22Rv1 (cell line): ENCODE results near the gene LGALS1.

Experiments
- ZFX ChIP-seq: fragments of 450-650 bp; IDR thresholded peaks from 2 replicates; pipeline ENCODE4 v1.6.1; 2017; ENCODE audit warnings: antibody characterized with exemption, borderline replicate concordance
- TF ChIP-seq, protein P1 (sequence below): fragments of 450-650 bp; IDR thresholded peaks from 2 replicates; pipeline ENCODE4 v1.5.1; 2017; ENCODE audit warnings: mild to moderate bottlenecking

DNA sequence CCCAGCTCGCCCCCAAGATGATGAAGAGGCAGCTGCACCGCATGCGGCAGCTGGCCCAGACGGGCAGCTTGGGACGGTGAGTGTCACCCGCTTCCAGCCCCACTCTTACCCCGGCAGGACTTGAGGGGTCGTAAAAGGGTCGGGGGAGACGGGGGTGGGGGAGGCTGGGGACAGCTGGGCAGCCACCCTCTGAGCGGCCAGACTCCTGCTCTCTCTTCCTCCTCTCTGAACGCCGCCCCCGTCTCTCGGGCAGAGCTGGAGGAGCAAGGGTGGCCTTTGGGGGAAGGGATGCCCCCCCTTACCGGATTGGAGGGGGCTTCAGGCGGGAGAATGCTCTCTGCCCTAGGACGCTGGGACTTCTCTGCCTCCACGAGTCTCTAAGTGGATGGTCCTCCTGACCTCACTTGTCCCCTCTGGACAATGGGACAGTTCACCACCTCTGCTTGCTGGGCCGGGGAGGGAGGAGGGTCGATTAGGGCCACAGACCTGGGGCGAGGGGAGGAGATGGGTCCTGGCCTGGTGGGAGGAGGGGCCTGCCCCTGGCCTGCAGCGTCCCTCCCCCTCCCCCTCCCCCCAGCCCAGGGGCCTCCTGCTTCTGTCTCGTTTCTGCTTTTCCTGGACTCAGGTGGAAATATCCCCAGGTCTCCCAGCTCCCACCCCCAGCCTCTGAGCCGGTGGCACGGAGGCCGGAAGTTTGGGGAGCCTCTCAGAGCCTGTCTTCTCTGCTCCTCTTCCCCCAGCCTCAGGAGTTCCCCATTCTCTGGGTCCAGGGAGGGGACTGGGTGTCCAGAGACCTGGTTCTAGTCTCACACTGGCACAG lies 35.5 kb upstream of the LGALS1 start:
- TF ChIP-seq, protein P1, sequence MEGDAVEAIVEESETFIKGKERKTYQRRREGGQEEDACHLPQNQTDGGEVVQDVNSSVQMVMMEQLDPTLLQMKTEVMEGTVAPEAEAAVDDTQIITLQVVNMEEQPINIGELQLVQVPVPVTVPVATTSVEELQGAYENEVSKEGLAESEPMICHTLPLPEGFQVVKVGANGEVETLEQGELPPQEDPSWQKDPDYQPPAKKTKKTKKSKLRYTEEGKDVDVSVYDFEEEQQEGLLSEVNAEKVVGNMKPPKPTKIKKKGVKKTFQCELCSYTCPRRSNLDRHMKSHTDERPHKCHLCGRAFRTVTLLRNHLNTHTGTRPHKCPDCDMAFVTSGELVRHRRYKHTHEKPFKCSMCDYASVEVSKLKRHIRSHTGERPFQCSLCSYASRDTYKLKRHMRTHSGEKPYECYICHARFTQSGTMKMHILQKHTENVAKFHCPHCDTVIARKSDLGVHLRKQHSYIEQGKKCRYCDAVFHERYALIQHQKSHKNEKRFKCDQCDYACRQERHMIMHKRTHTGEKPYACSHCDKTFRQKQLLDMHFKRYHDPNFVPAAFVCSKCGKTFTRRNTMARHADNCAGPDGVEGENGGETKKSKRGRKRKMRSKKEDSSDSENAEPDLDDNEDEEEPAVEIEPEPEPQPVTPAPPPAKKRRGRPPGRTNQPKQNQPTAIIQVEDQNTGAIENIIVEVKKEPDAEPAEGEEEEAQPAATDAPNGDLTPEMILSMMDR, result no peak
- TF ChIP-seq ZFX, result no peak
